GM18508 (cell line): ENCODE results near the gene TLE2.

Experiments used
- ATAC-seq: cut with Tn5 transposase; IDR thresholded peaks from one replicate; pipeline ENCODE4 v1.9.1; 2021; ENCODE audit warnings: moderate number of reproducible peaks; ENCODE audit not compliant: insufficient read depth, unreplicated experiment

Gene TLE2

DNA sequence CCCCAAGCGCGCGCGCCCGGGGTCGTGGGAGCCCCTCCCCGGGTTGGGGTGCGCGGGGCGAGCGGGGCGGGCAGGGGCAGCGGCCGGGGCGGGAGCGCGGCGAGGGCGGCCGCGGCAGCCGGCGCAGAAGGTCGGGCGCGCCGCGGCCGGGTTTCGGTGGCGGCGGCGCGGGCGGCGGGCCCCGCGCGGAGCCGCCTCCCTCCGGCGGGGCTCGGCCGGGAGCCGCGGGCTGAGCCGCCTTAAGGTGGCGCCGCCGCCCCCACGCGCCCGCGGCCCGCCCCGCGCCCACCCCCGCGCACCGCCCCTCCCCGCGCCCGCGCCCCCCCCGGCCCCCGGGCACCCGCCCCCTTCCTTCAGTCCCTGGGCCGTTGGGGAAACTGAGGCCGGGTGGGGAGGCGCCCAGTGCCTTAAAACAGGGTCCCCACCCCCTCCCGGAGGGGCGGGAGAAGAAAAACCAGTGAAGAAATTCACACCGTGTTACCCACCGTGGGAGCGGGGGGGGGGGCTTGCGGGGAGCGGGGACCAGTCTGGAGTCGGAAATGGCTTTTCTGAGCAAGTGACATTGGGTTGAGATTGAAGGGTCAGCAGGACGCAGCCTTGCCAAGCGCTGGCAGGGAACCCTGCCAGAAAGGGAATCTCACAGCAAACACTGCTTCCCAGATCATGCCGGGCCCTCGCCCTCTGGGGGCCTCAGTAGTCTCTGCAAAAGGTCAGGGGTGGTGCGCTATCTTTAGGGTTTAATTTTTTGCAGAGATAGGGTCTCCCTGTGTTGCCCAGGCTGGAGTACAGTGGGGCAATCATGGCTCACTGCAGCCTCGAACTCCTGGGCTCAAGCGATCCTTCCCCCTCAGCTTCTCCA is at the start of gene TLE2:
Gene TLE2, minus strand, starts transcription at position 216 of the 859 bp plus-strand sequence. CDS start 376 bp downstream, outside the sequence.
- no peak for ATAC-seq

- ATAC-seq = no peak
These were observed 46.7 kb upstream of the TLE2 start for GRCh38 chr19:3075605-3076431.

- ATAC-seq = no peak
These were observed 45.0 kb upstream of the TLE2 start for GRCh38 chr19:3073931-3074595.

GRCh38 chr19:3073159-3073563 is 44.1 kb upstream of the TLE2 start:
- no peak for ATAC-seq

DNA sequence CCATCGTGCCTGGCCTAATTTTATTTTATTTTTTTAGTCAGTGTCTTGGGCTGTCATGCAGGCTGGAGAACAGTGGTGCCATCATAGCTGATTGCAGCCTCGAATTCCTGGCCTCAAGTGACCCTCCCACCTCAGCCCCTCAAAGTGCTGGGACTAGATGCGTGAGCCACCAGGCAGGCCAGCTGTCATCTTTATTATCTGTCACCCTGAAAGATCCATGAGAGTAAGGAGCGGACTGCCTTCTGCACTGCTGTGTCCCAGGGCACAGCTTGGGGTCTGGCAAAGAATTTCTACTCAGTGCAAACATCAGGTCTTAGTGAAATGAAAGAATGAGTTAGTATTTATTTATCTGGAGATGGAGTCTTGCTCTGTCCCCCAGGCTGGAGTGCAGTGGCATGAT is 42.7 kb upstream of the TLE2 start:
- ATAC-seq = no peak

DNA sequence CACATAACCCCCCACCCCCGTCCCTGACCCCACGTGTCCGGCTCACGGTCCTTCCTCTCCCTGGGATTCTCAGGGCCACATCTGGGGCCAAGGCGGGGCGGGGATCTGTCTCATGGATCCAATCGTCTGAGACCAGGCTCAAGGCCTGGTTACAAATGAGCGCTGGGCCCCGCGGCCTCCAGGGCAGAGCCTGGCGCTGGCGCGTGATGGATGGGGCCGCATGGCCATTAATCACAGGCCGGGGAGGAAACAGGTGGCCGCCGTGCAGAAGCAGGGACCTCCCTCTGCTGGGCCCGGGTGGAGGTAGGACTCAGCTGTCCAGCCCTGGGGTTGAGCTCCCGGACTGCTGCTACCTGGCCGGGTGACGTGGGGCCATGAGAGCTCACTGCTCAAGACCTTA is 39.0 kb upstream of the TLE2 start:
- no peak for ATAC-seq

GRCh38 chr19:3067563-3067962 is 38.5 kb upstream of the TLE2 start:
- ATAC-seq = no peak

DNA sequence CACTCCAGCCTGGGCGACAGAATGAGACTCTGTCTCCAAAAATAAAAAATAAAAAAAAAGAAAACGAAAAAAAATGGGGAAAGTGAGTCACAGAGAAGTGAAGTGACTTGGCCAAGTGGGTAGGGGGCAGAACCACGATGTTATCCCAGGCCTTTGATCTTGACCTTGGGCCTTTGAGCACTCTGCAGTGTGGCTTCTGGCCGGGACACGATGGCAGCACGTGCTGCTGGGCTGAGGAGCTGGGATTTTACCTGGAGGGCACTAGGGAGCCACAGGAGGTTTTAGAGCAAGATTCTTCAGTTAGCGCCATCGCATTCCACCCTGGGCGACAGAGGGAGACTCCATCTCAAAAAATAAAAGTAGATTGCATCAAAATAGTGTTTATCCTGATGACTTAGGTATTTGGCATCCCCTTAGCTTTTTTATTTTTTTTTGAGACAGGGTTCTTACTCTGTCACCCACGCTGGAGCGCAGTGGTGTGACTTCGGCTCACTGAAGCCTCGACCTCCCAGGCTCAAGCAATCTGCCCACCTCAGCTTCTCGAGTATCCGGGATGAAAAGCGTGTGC is 37.5 kb upstream of the TLE2 start:
- ATAC-seq = no peak

DNA sequence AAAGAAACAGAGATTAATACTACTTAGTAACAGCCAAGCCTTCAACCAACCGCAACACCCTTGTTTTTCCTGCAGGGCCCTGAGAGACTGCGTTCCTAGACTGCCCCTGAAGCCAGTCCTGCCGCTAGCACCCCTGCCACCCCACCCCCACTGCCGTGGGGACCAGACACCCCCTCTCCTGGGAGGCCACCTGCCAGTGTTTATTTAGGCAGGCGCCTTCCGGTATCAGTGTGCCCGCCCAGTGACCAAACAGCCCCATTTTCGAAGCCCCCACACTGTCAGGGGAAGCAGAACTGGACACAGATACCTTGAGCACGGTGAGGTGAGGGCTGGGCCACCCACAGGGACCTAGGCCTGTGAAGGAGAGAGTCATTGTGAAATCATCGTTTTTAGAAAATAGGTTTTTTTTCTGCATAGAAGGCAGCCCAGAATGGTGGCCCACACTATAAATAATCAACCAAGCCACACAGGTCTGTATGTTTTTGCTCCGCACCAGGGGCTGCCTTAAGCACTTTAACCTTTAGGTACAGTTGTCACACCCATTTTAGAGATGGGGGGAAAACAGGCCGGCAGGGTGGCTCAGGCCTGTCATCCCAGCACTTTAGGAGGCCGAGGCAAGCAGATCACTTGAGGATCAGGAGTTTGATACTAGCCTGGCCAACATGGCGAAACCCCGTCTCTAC is 36.7 kb upstream of the TLE2 start:
- no peak for ATAC-seq

- ATAC-seq = no peak
These were observed 34.9 kb upstream of the TLE2 start for GRCh38 chr19:3064011-3064330.

DNA sequence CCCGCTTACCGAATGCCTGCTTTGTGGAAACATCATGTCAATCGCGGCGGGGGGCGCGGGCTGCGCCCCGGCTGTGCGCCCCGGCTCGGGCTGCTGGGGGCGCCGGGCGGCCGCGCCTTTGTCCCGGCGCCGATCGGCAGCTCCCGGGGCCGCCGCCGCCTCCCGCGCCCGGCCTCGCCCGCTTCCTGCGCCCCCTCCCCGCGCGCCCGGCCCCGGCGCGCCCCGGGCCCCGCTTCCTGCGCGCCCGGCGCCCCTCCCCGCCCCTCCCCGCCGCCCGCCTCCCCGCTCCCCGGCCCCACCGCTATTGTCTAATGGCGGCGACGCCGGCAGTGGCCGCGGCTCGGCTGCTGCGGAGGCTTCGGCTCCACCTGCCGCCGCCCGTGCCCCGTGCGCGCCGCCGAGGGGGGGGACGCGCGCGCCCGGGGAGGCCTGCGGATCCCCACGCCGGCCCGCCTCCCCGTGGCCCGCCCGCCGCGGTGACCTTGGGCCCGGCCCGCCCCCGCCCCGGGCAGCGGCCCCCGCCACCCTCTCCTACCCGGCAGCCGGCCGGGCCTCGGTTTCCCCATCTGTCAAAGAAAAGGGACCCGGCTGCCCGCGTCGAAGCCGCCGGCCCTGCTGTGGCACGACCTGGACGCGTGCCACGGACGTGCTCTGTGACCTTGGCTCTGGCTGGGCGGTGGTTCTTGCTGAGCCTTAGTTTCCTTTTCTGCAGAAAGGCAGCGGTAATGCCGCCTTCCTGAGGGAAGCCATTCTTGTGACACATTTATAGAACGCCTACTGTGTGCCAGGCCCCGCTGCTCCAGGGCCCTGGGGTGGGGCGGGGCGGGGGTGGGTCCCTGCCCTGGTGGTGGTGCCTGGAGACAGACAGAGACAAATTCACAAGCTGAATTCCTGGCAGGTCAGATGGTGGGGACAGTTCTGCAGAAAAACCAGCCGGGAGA is 33.4 kb upstream of the TLE2 start, which contains the start of gene TLE5:
Gene TLE5, minus strand, starts transcription at position 331 of the 941 bp plus-strand sequence. Its CDS starts 295 bp downstream, at position 36.
- ATAC-seq = no peak

DNA sequence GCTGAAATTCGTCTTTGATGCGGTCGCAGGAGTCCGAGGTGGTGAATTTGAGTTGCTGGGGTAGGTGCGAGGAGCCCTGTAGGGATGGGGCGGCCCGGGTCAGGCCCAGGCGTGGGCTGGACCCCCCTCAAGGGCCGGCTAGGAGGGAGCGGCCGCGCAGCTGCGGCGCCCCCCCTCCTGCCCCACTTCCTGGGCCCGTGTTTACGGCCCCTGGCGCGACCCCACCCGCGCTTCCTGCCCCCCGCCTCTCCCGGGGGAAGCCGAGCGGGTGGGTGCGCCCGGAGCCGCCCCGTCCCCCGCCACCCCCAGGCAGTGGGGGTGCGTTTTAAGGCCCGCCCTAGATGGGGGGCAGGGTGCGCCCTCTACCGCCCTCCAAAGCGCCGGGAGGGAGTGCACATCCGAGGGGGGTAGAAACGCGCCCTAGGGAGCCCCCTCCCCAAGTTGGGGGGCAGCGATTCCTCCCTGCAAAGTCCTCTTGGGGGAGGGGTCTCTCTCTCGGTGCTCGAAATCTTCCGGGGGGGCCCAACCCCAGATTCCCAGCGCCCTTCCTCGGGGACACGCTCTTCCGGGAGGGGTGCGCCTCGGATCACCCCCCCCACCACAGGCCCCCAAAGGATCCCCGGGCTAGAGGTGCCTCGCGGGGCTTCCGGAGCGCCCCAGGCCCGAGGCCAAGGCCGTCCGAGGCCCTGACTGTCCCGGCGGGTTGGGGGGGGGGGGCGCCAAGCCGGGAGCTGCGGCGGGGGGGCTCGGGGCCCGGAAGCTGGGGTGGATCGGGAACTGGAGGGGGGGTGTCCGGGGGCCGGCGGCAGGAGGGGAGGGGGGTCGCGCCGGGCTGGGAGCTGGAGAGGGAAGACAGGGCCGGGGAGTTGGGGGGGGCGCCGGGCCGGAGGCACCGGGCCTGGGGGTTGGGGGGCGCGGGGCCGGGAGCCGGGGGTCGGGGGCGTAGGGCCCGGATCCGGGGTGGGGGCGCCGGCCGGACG is 32.4 kb upstream of the TLE2 start:
- ATAC-seq = no peak

DNA sequence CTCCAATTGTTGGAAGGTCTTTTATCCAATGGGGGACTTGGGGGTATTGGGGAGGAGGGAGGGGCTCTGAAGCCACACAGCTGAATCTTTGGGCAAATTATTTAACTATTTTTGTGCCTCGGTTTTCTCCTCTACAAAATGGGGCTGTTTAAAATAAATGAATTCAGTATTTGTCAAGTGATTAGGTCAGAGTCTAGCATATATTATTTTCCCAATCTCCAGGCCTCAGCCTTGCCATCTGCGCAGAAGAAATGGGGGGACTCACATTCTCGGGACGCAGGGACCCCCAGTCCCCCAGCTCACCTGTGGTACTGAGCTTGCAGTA is 31.7 kb upstream of the TLE2 start:
- ATAC-seq = no peak

DNA sequence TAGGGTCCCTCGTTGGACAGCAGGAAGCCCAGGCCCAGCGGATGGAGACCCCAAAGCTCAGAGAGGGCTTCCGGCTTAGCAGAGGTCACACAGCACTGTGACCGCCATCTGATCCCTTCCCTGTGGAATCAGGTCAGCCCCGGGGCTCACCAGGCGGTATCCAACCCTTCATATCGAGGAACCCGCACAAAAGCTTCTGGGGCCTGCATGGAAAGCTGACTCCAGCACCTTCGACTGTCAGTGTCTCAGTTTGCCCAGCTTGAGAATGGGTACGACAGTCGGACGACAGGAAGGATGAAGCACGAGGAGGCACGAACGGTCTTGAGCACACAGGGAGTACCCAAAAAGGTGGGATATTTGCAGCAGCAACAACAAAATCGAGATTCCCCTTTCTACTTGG is 30.6 kb upstream of the TLE2 start:
- ATAC-seq = no peak

- ATAC-seq = no peak
These were observed 29.8 kb upstream of the TLE2 start for GRCh38 chr19:3058821-3059314.

DNA sequence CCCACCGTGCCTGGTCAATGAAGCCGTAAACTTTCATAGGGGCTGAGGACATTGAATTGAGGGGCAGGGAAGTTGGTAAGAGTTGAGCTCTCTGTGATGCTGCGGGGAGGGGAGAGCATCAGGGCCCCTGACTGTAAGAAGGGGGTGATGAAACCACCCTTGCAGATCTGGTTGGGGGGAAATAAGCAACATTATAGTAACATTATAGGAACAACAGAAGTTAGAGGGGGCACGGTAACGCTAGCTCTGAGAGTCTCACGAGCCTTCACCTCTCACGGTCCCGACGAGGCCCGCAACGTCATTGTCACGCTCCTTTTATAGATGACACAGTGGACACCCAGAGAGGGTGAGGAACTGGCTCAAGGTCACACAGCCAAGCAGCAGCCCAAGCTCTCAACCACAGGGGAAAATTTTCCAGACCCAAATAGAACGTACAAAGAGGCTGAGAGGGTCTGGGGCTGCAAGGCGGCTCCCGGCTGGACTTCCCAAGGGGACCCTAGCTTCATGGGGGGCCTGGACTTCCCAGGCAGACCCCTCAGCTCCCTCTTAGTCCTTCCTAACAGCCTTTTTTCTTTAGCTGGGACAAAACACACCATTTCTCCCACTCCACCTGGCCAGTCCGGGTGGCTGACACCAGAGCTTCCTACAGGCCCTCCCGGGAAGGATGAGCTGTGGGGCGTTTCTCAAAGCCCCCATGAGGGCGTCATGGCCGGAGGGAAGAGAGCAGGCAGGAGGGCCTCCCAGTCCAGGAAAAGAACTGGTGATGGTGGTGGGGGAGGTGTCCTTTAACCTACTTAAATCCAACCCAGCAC is 29.1 kb upstream of the TLE2 start:
- no peak for ATAC-seq

DNA sequence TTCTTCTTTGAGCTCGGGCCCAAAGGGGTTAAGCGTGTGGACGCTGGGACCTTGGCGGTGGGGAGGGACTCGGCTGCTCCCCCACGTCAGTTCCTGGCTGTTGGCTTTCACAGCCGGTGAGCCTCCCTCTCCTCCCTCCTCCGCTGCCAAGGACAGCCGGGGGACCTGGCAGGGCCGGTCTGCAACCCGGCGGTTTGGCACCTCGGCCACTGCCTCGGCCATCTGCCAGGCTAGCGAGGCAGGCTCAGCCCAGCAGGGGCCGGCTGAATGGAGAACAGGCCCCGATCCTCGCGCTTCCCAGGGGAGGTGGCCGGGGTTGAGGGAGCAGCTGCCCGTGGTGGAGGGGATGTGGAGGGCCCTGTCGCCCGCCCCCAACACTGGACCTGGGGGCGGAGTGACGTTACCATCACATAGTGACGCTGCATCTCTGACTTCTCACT is 28.2 kb upstream of the TLE2 start:
- ATAC-seq = no peak
